NT2/D1 (cell line): ENCODE measurements around the gene INPP5D.

Experiments used
- YY1 ChIP-seq: IDR thresholded peaks from 2 replicates; pipeline ENCODE4 v1.6.1; 2011; ENCODE audit not compliant: insufficient read length, insufficient read depth
- ZNF274 ChIP-seq: IDR thresholded peaks from 2 replicates; pipeline ENCODE4 v1.6.1; 2011; ENCODE audit warnings: mild to moderate bottlenecking, low read depth, low read length

- no peak for TF ChIP-seq YY1
- no peak for TF ChIP-seq ZNF274
These were observed 114.0 kb downstream of the INPP5D start for GRCh38 chr2:233174137-233174536.
